Natural killer cell (primary cell): ENCODE measurements around the gene DHRS3. TPM values are rescaled to one million over a fixed set of nuclear protein-coding genes. Genes with fewer than 3 reads are reported as not detected.

ENCODE experiments used
- ATAC-seq, 3 donors: fragments of 150-1000 bp in 2 of 3; fragments of 200-7000 bp in 1 of 3; cut with Tn5 transposase; 1 replicate in 1 of 3; 2 replicates in 2 of 3; pipeline ENCODE4 v1.10.0; 2021; ENCODE audit warnings: mild to moderate bottlenecking in 2 of 3, moderate library complexity in 2 of 3
- DNase-seq, 2 donors: peaks; one replicate each; pipeline versions ENCODE4 v3.0.0 to v3.0.0-alpha.2; 2013 to 2021; ENCODE audit warnings: mixed read lengths in 1 of 2
- H3K27ac ChIP-seq: one replicate; pipeline ENCODE4 v1.5.1; 2013; ENCODE audit warnings: mild to moderate bottlenecking, low read length
- H3K27me3 ChIP-seq: one replicate; pipeline ENCODE4 v1.6.1; 2013; ENCODE audit warnings: low read length; ENCODE audit not compliant: control insufficient read depth, insufficient read depth
- H3K36me3 ChIP-seq: one replicate; pipeline ENCODE4 v1.6.1; 2013; ENCODE audit warnings: low read length; ENCODE audit not compliant: control insufficient read depth, insufficient read depth
- H3K4me1 ChIP-seq: one replicate; pipeline ENCODE4 v1.6.1; 2013; ENCODE audit warnings: low read length; ENCODE audit not compliant: control insufficient read depth, insufficient read depth
- H3K4me3 ChIP-seq: one replicate; pipeline ENCODE4 v1.5.1; 2013; ENCODE audit warnings: low read length
- H3K9me3 ChIP-seq: one replicate; pipeline ENCODE4 v1.6.1; 2013; ENCODE audit warnings: low read length; ENCODE audit not compliant: control insufficient read depth, insufficient read depth
- H3K27ac Mint-ChIP-seq, 2 donors: one replicate each; pipeline ENCODE4 v1.8.0; 2022; ENCODE audit warnings: mild to moderate bottlenecking in 2 of 2, mixed read lengths in 2 of 2, moderate library complexity in 1 of 2
- H3K27me3 Mint-ChIP-seq, 2 donors: one replicate each; pipeline ENCODE4 v1.8.0; 2022; ENCODE audit warnings: low read depth in 2 of 2, mixed read lengths in 2 of 2
- H3K36me3 Mint-ChIP-seq: one replicate; pipeline ENCODE4 v1.8.0; 2022; ENCODE audit warnings: mixed read lengths
- H3K4me1 Mint-ChIP-seq, 2 donors: one replicate each; pipeline ENCODE4 v1.8.0; 2022; ENCODE audit warnings: mixed read lengths in 2 of 2
- H3K4me3 Mint-ChIP-seq: one replicate; pipeline ENCODE4 v1.8.0; 2022; ENCODE audit warnings: mild to moderate bottlenecking, moderate library complexity, mixed read lengths
- H3K9me3 Mint-ChIP-seq, 2 donors: one replicate each; pipeline ENCODE4 v1.8.0; 2022; ENCODE audit warnings: mixed read lengths in 2 of 2
- CTCF ChIP-seq: fragments of 200-600 bp; IDR thresholded peaks from one replicate; pipeline ENCODE4 v1.8.0; 2022; ENCODE audit warnings: antibody characterized with exemption
- WGBS: methylation state at CpG from one replicate; pipeline ENCODE4 v1.1.7; 2013; ENCODE audit warnings: missing lambda C conversion rate; ENCODE audit not compliant: insufficient coverage; 5-methylcytosine and 5-hydroxymethylcytosine counted together
- intact Hi-C: fragments of 100-400 bp; cut with micrococcal nuclease; formaldehyde crosslinking; loops from one replicate; pipeline ENCODE4 v1.14.2; 2022
- total RNA-seq, 4 donors: library from RNA; stranded (reverse); fragments of 120-200 nt in 1 of 4; gene quantifications; one replicate each; pipeline versions ENCODE4 v1.2.3 to v1.2.4, GENCODE V29; 2013 to 2022

Gene DHRS3
- total RNA-seq, 3 donors from 2014 or later (not counting 1 experiment from before 2014, with no cell fraction given): 106 to 175 (median 153) TPM

GRCh38 chr1:12553963-12554362, 64.0 kb downstream of the DHRS3 start:
- Mint-ChIP-seq H3K36me3 (no peaks in the 10 kb centered on the region), H3K4me3 (no peak overlapping the region), H3K9me3 (no peaks in the 10 kb centered on the region), H3K27ac (no peak overlapping the region), H3K4me1 (peaks cover 5 to 17% of the 10 kb centered on the region in 2 donors), H3K27me3 (no peaks in the 10 kb centered on the region)
- no peak for DNase-seq
- Histone ChIP-seq H3K4me3 (no peak overlapping the region), H3K27ac (no peak overlapping the region), H3K36me3 (no peaks in the 10 kb centered on the region), H3K4me1 (peaks cover 5% of the 10 kb centered on the region), H3K27me3 (no peaks in the 10 kb centered on the region), H3K9me3 (no peaks in the 10 kb centered on the region)
- TF ChIP-seq CTCF: no peak
- 90% methylated on average over 3 of the region's 3 CpGs for WGBS
- no peak for ATAC-seq
- intact Hi-C loops: no loop called here

GRCh38 chr1:12552951-12553921, 64.8 kb downstream of the DHRS3 start:
- 95% methylated on average over 16 of the region's 16 CpGs for WGBS
- Histone ChIP-seq H3K4me1 (peaks cover 5% of the 10 kb centered on the region), H3K27ac (no peak overlapping the region), H3K27me3 (no peaks in the 10 kb centered on the region), H3K36me3 (no peaks in the 10 kb centered on the region), H3K4me3 (no peak overlapping the region), H3K9me3 (no peaks in the 10 kb centered on the region)
- Mint-ChIP-seq H3K4me3 (no peak overlapping the region), H3K4me1 (peaks cover 5 to 17% of the 10 kb centered on the region in 2 donors), H3K36me3 (no peaks in the 10 kb centered on the region), H3K9me3 (no peaks in the 10 kb centered on the region), H3K27me3 (no peaks in the 10 kb centered on the region), H3K27ac (no peak overlapping the region)
- no peak for ATAC-seq
- no peak for TF ChIP-seq CTCF
- no peak for DNase-seq
- intact Hi-C loops: no loop called here

- Mint-ChIP-seq H3K4me1 (peaks cover 5 to 22% of the 10 kb centered on the region in 2 donors), H3K36me3 (no peaks in the 10 kb centered on the region), H3K9me3 (no peaks in the 10 kb centered on the region), H3K27me3 (peaks cover 0 to 3% of the 10 kb centered on the region in 2 donors), H3K4me3 (no peak overlapping the region), H3K27ac (no peak overlapping the region)
- intact Hi-C loops: no loop called here
- no peak for DNase-seq
- no peak for TF ChIP-seq CTCF
- Histone ChIP-seq H3K27ac (no peak overlapping the region), H3K4me3 (no peak overlapping the region), H3K9me3 (no peaks in the 10 kb centered on the region), H3K36me3 (no peaks in the 10 kb centered on the region), H3K27me3 (no peaks in the 10 kb centered on the region), H3K4me1 (peaks cover 5% of the 10 kb centered on the region)
- WGBS: 94% methylated on average over 27 of the region's 27 CpGs
- ATAC-seq: no peak
Observed at GRCh38 chr1:12552111-12552888, 65.7 kb downstream of the DHRS3 start.
